GM19328 (cell line): ENCODE results near the gene PITRM1.

ENCODE experiments used
- ATAC-seq: cut with Tn5 transposase; IDR thresholded peaks from one replicate; pipeline ENCODE4 v1.9.1; 2021; ENCODE audit warnings: mild to moderate bottlenecking, moderate library complexity; ENCODE audit not compliant: unreplicated experiment

Gene PITRM1

GRCh38 chr10:3166496-3167290 lies 5.9 kb downstream of the PITRM1 start:
- no peak for ATAC-seq

GRCh38 chr10:3165196-3165595 lies 7.4 kb downstream of the PITRM1 start:
- ATAC-seq = no peak

GRCh38 chr10:3163879-3164278 lies 8.7 kb downstream of the PITRM1 start:
- ATAC-seq = no peak

- ATAC-seq = no peak
Measured at GRCh38 chr10:3162533-3162932, 10.0 kb downstream of the PITRM1 start.

GRCh38 chr10:3159152-3159551 lies 13.4 kb downstream of the PITRM1 start:
- no peak for ATAC-seq

GRCh38 chr10:3154666-3155065 lies 17.9 kb downstream of the PITRM1 start:
- ATAC-seq = no peak

GRCh38 chr10:3152566-3152935 lies 20.0 kb downstream of the PITRM1 start:
- no peak for ATAC-seq

GRCh38 chr10:3151889-3152565 lies 20.6 kb downstream of the PITRM1 start:
- ATAC-seq = no peak

- no peak for ATAC-seq
Measured at GRCh38 chr10:3150961-3151360, 21.6 kb downstream of the PITRM1 start.

GRCh38 chr10:3150366-3150765 lies 22.2 kb downstream of the PITRM1 start:
- no peak for ATAC-seq

- no peak for ATAC-seq
Measured at GRCh38 chr10:3149918-3150317, 22.7 kb downstream of the PITRM1 start.

GRCh38 chr10:3148994-3149393 lies 23.6 kb downstream of the PITRM1 start:
- no peak for ATAC-seq

- no peak for ATAC-seq
Measured at GRCh38 chr10:3148041-3148440, 24.5 kb downstream of the PITRM1 start.

- ATAC-seq = no peak
Measured at GRCh38 chr10:3147117-3147820, 25.3 kb downstream of the PITRM1 start.

GRCh38 chr10:3146289-3146688 lies 26.3 kb downstream of the PITRM1 start:
- ATAC-seq = no peak

GRCh38 chr10:3145366-3145765 lies 27.2 kb downstream of the PITRM1 start:
- ATAC-seq = no peak

GRCh38 chr10:3143791-3144434 lies 28.7 kb downstream of the PITRM1 start:
- no peak for ATAC-seq

- ATAC-seq = no peak
Measured at GRCh38 chr10:3143366-3143765, 29.2 kb downstream of the PITRM1 start.

- ATAC-seq = no peak
Measured at GRCh38 chr10:3142146-3142875, 30.3 kb downstream of the PITRM1 start.

GRCh38 chr10:3141351-3142005 lies 31.1 kb downstream of the PITRM1 start:
- no peak for ATAC-seq
